Tibial nerve (tissue), 4 donors: ENCODE results near the gene SPATS2L. TPM values are rescaled to one million over a fixed set of nuclear protein-coding genes. Genes with fewer than 3 reads are reported as not detected.

Experiments used
- DNase-seq, 2 donors: peaks; one replicate each; pipeline ENCODE4 v3.0.0-alpha.2; 2019; ENCODE audit warnings: low spot score in 2 of 2
- H3K27ac ChIP-seq, 4 donors: fragments of 200-600 bp; sonication (generic) in 3 of 4; one replicate each; pipeline ENCODE4 v1.5.1; 2017 to 2019; ENCODE audit warnings: mild to moderate bottlenecking in 1 of 4
- H3K27me3 ChIP-seq, 2 donors: fragments of 200-600 bp; sonication (generic) in 1 of 2; one replicate each; pipeline versions ENCODE4 v1.5.1 to v1.6.0; 2017 to 2019
- H3K36me3 ChIP-seq, 3 donors: fragments of 200-600 bp; sonication (generic); one replicate each; pipeline ENCODE4 v1.5.1; 2018 to 2019
- H3K4me1 ChIP-seq, 4 donors: fragments of 200-600 bp; sonication (generic) in 3 of 4; one replicate each; pipeline ENCODE4 v1.5.1; 2017 to 2019
- H3K4me3 ChIP-seq, 4 donors: fragments of 200-600 bp; sonication (generic) in 3 of 4; one replicate each; pipeline ENCODE4 v1.5.1; 2017 to 2019; ENCODE audit warnings: mild to moderate bottlenecking in 1 of 4, moderate library complexity in 1 of 4
- H3K9me3 ChIP-seq, 4 donors: fragments of 200-600 bp; sonication (generic) in 3 of 4; one replicate each; pipeline ENCODE4 v1.5.1; 2017 to 2019
- CTCF ChIP-seq, 5 experiments: fragments of 200-600 bp in 3 of 5; fragments of 450-650 bp in 2 of 5; sonication (generic) in 3 of 5; IDR thresholded peaks; one replicate each; pipeline ENCODE4 v1.5.1; 2016 to 2019; ENCODE audit warnings: antibody characterized with exemption in 5 of 5, mild to moderate bottlenecking in 3 of 5, moderate library complexity in 2 of 5
- EP300 ChIP-seq, 2 donors: sonication (generic); formaldehyde crosslinking; IDR thresholded peaks; one replicate each; pipeline ENCODE4 v1.6.1; 2017; ENCODE audit warnings: antibody characterized with exemption in 2 of 2, mild to moderate bottlenecking in 1 of 2
- POLR2A ChIP-seq, 2 donors: fragments of 450-650 bp; IDR thresholded peaks; one replicate each; pipeline ENCODE4 v1.6.1; 2017; ENCODE audit warnings: antibody characterized with exemption in 2 of 2, mild to moderate bottlenecking in 2 of 2, moderate library complexity in 2 of 2
- WGBS, 2 donors: methylation state at CpG; one replicate each; pipeline ENCODE4 v1.1.5; 2018; 5-methylcytosine and 5-hydroxymethylcytosine counted together
- total RNA-seq, 4 donors: library from RNA; depleted of rRNA; stranded (reverse); fragments of >200 nt; gene quantifications; one replicate each; pipeline ENCODE4 v1.1.0, GENCODE V29; 2016

SPATS2L gene
- total RNA-seq, 4 donors from 2014 or later, result 50.9 to 74.1 (median 57.2) TPM

- Histone ChIP-seq H3K36me3 (peaks cover 0 to 25% (median 0%) of the 10 kb centered on the region in 3 donors), H3K9me3 (no peaks in the 10 kb centered on the region), H3K27me3 (no peaks in the 10 kb centered on the region), H3K27ac (no peak overlapping the region), H3K4me1 (no peaks in the 10 kb centered on the region), H3K4me3 (no peak overlapping the region)
- 84 to 90% methylated on average over 1 of the region's 1 CpG for WGBS, 2 donors
- no peak for DNase-seq
- TF ChIP-seq POLR2A (IDR thresholded peaks at IDR 0.05) (no peak), CTCF (IDR thresholded peaks at IDR 0.05) (no peak), EP300 (IDR thresholded peaks at IDR 0.05) (no peak)
Observed at GRCh38 chr2:200426754-200427153, 120.3 kb downstream of the SPATS2L start.

GRCh38 chr2:200428961-200429665 lies 122.6 kb downstream of the SPATS2L start:
- H3K27ac ChIP-seq, result no peak overlapping the region
- DNase-seq, result no peak
- WGBS, 2 donors, result 95% methylated on average over 6 of the region's 6 CpGs
- no peaks in the 10 kb centered on the region for H3K4me1 ChIP-seq
- TF ChIP-seq EP300 (IDR thresholded peaks at IDR 0.05), result no peak
- no peak for TF ChIP-seq POLR2A (IDR thresholded peaks at IDR 0.05)
- TF ChIP-seq CTCF (IDR thresholded peaks at IDR 0.05), result no peak
- H3K4me3 ChIP-seq, result no peak overlapping the region
- H3K36me3 ChIP-seq, result peaks cover 0 to 16% (median 0%) of the 10 kb centered on the region in 3 donors
- H3K27me3 ChIP-seq, result no peaks in the 10 kb centered on the region
- H3K9me3 ChIP-seq, result no peaks in the 10 kb centered on the region

- Histone ChIP-seq H3K4me1 (no peaks in the 10 kb centered on the region), H3K36me3 (peaks cover 0 to 9% (median 0%) of the 10 kb centered on the region in 3 donors), H3K4me3 (no peak overlapping the region), H3K27ac (no peak overlapping the region), H3K27me3 (no peaks in the 10 kb centered on the region), H3K9me3 (no peaks in the 10 kb centered on the region)
- no peak for TF ChIP-seq EP300 (IDR thresholded peaks at IDR 0.05)
- TF ChIP-seq POLR2A (IDR thresholded peaks at IDR 0.05), result no peak
- TF ChIP-seq CTCF (IDR thresholded peaks at IDR 0.05), result no peak
- 69 to 71% methylated on average over 1 of the region's 1 CpG for WGBS, 2 donors
- DNase-seq, result no peak
Observed at GRCh38 chr2:200430017-200430416, 123.5 kb downstream of the SPATS2L start.

GRCh38 chr2:200431996-200432705 lies 125.7 kb downstream of the SPATS2L start:
- H3K9me3 ChIP-seq, result no peaks in the 10 kb centered on the region
- DNase-seq, result no peak
- no peak overlapping the region for H3K27ac ChIP-seq
- no peak overlapping the region for H3K4me3 ChIP-seq
- no peaks in the 10 kb centered on the region for H3K4me1 ChIP-seq
- H3K27me3 ChIP-seq, result no peaks in the 10 kb centered on the region
- H3K36me3 ChIP-seq, result peaks cover 0 to 21% (median 0%) of the 10 kb centered on the region in 3 donors
- 54 to 56% methylated on average over 1 of the region's 1 CpG for WGBS, 2 donors
- TF ChIP-seq CTCF (IDR thresholded peaks at IDR 0.05) (no peak), EP300 (IDR thresholded peaks at IDR 0.05) (no peak), POLR2A (IDR thresholded peaks at IDR 0.05) (no peak)

- H3K9me3 ChIP-seq, result no peaks in the 10 kb centered on the region
- H3K4me1 ChIP-seq, result peaks cover 0 to 11% (median 0%) of the 10 kb centered on the region in 4 donors
- 85 to 87% methylated on average over 4 of the region's 4 CpGs for WGBS, 2 donors
- H3K27me3 ChIP-seq, result no peaks in the 10 kb centered on the region
- TF ChIP-seq EP300 (IDR thresholded peaks at IDR 0.05) (no peak), POLR2A (IDR thresholded peaks at IDR 0.05) (no peak), CTCF (IDR thresholded peaks at IDR 0.05) (no peak)
- H3K36me3 ChIP-seq, result peaks cover 0 to 28% (median 0%) of the 10 kb centered on the region in 3 donors
- no peak for DNase-seq
- no peak overlapping the region for H3K4me3 ChIP-seq
- no peak overlapping the region for H3K27ac ChIP-seq
Observed at GRCh38 chr2:200435379-200435778, 128.9 kb downstream of the SPATS2L start.
